ENCODE measurements around the gene AFAP1. TPM values are rescaled to one million over a fixed set of nuclear protein-coding genes. Genes with fewer than 3 reads are reported as not detected.

The AFAP1 gene
- total RNA-seq, result 51.8 and 110 TPM in 2 replicates

GRCh38 chr4:7939377-7940108 is at the start of gene AFAP1:
AFAP1 (minus strand) TSS chr4:7939861; CDS start chr4:7872078, 67,783 bp downstream.

Other genes starting within 250 kb of the AFAP1 start
- gene ABLIM2, start 219.0 kb upstream of the AFAP1 start, total RNA-seq, result 0.27 and 0.85 TPM in 2 replicates

Measured in endothelial cell of coronary artery (primary cell).